PFSK-1 (cell line): Measurements from ENCODE around the gene ERC2.

Source experiments
- FOXP2 ChIP-seq: optimal IDR thresholded peaks from 2 replicates; pipeline ENCODE3; 2011; ENCODE audit warnings: borderline replicate concordance, control low read depth, inconsistent platforms; ENCODE audit not compliant: insufficient read depth; ENCODE audit errors: extremely low read length, extremely low read depth
- POLR2AphosphoS5 ChIP-seq: IDR thresholded peaks from 2 replicates; pipeline ENCODE4 v1.6.1; 2012; ENCODE audit warnings: low read depth, mild to moderate bottlenecking, control low read depth, low read length, moderate library complexity
- SIN3A ChIP-seq: IDR thresholded peaks from 2 replicates; pipeline ENCODE4 v1.6.1; 2012; ENCODE audit warnings: mild to moderate bottlenecking, low read length, moderate library complexity, borderline replicate concordance; ENCODE audit not compliant: insufficient read depth
- TAF1 ChIP-seq: IDR thresholded peaks from 2 replicates; pipeline ENCODE4 v1.6.1; 2012; ENCODE audit warnings: low read length, control low read depth, borderline replicate concordance; ENCODE audit not compliant: insufficient read depth
- TF ChIP-seq, protein P1 (sequence below), 2 experiments: IDR thresholded peaks; 2 replicates each; pipeline versions ENCODE4 v1.6.1 to v1.8.0; 2011 to 2012; ENCODE audit warnings: low read depth in 2 of 2, low read length in 2 of 2, control low read depth in 1 of 2, inconsistent platforms in 1 of 2, mild to moderate bottlenecking in 1 of 2, moderate library complexity in 1 of 2; ENCODE audit not compliant: insufficient read depth in 1 of 2

Gene ERC2

GRCh38 chr3:55467099-55467498 is 1001.2 kb downstream of the ERC2 start:
- TF ChIP-seq, protein P1, sequence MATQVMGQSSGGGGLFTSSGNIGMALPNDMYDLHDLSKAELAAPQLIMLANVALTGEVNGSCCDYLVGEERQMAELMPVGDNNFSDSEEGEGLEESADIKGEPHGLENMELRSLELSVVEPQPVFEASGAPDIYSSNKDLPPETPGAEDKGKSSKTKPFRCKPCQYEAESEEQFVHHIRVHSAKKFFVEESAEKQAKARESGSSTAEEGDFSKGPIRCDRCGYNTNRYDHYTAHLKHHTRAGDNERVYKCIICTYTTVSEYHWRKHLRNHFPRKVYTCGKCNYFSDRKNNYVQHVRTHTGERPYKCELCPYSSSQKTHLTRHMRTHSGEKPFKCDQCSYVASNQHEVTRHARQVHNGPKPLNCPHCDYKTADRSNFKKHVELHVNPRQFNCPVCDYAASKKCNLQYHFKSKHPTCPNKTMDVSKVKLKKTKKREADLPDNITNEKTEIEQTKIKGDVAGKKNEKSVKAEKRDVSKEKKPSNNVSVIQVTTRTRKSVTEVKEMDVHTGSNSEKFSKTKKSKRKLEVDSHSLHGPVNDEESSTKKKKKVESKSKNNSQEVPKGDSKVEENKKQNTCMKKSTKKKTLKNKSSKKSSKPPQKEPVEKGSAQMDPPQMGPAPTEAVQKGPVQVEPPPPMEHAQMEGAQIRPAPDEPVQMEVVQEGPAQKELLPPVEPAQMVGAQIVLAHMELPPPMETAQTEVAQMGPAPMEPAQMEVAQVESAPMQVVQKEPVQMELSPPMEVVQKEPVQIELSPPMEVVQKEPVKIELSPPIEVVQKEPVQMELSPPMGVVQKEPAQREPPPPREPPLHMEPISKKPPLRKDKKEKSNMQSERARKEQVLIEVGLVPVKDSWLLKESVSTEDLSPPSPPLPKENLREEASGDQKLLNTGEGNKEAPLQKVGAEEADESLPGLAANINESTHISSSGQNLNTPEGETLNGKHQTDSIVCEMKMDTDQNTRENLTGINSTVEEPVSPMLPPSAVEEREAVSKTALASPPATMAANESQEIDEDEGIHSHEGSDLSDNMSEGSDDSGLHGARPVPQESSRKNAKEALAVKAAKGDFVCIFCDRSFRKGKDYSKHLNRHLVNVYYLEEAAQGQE (IDR thresholded peaks at IDR 0.05; ENCODE audit: insufficient read depth in 1 of 2, low read depth in 2 of 2, low read length in 2 of 2), result no peak
- TF ChIP-seq POLR2AphosphoS5 (no peak), FOXP2 (no peak), TAF1 (no peak)

DNA sequence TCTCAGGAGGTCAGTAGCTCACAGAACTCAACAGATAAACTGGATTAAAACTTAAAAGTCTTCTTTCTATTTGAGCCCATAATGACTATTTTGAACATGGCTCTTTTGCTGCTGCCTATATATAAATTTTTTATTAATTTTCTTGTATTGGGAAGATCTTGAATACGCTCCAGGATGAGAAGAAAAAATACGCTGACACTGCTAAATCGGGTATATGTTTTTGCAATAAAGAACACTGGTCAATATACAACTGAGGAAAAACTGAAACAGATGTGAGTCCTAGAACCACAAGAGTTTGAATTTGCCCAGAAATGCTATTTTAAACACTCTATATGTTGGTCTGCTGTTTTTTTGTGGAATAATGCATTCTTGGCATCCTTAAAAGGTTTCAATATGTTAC is 1001.7 kb downstream of the ERC2 start:
- TF ChIP-seq, protein P1 (IDR thresholded peaks at IDR 0.05; ENCODE audit: insufficient read depth in 1 of 2, low read depth in 2 of 2, low read length in 2 of 2), result no peak
- no peak for TF ChIP-seq TAF1
- no peak for TF ChIP-seq POLR2AphosphoS5
- TF ChIP-seq SIN3A, result no peak
- TF ChIP-seq FOXP2, result no peak

DNA sequence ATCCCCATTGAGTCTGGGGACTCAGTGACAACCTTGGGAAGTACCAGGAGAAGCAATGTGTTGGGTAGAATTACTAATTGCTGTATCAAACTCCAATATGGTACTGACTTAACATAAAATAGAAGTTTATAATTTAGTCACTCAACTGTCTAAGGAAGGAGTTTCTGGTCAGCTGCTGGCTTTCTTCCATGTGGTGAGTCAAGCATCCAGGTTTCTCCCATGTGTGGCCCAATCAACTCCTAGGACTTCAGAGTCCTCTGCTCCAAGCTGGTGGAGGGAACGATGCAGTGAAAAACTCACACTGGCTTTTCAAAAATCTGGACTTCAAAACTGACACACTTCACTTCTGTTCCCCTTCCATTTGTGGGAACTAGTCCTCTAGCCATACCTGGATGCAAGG is 1006.4 kb downstream of the ERC2 start:
- no peak for TF ChIP-seq SIN3A
- no peak for TF ChIP-seq FOXP2
- TF ChIP-seq POLR2AphosphoS5, result no peak

GRCh38 chr3:55459838-55460237 is 1008.4 kb downstream of the ERC2 start:
- TF ChIP-seq TAF1 (no peak), FOXP2 (no peak), POLR2AphosphoS5 (no peak), SIN3A (no peak)
- TF ChIP-seq, protein P1 (IDR thresholded peaks at IDR 0.05; ENCODE audit: insufficient read depth in 1 of 2, low read depth in 2 of 2, low read length in 2 of 2), result no peak
